22Rv1 (cell line): ENCODE data around the gene DAB1.

Source experiments
- CTCF ChIP-seq: fragments of 450-650 bp; IDR thresholded peaks from 2 replicates; pipeline ENCODE4 v1.5.1; 2017; ENCODE audit warnings: mild to moderate bottlenecking
- ZFX ChIP-seq: fragments of 450-650 bp; IDR thresholded peaks from 2 replicates; pipeline ENCODE4 v1.6.1; 2017; ENCODE audit warnings: antibody characterized with exemption, borderline replicate concordance

GRCh38 chr1:57138432-57139078 is 285.3 kb downstream of the DAB1 start:
- TF ChIP-seq CTCF: no peak
- no peak for TF ChIP-seq ZFX
